HCT116 (cell line): ENCODE measurements around the gene MTFP1.

Experiments
- EZH2phosphoT487 ChIP-seq: fragments of 200-600 bp; IDR thresholded peaks from 2 replicates; pipeline ENCODE4 v1.6.1; 2018; ENCODE audit warnings: antibody characterized with exemption, borderline replicate concordance
- JUND ChIP-seq: IDR thresholded peaks from 2 replicates; pipeline ENCODE4 v1.6.1; 2012
- POLR2AphosphoS5 ChIP-seq: IDR thresholded peaks from 2 replicates; pipeline ENCODE4 v1.6.1; 2011; ENCODE audit warnings: mild to moderate bottlenecking, low read depth, low read length, moderate library complexity
- TF ChIP-seq, protein P1 (sequence below), 3 experiments: fragments of 200-600 bp in 1 of 3; sonication (generic) in 1 of 3; IDR thresholded peaks in 2 of 3; conservative IDR thresholded peaks in 1 of 3; 2 replicates each; pipeline ENCODE4 v1.5.1; 2012 to 2017; ENCODE audit warnings: low read depth in 2 of 3, low read length in 2 of 3, antibody characterized with exemption in 1 of 3, borderline replicate concordance in 1 of 3, control low read depth in 1 of 3, mild to moderate bottlenecking in 1 of 3, mixed read lengths in 1 of 3, mixed run types in 1 of 3, moderate library complexity in 1 of 3; ENCODE audit not compliant: insufficient read depth in 1 of 3
- TF ChIP-seq, protein P2 (sequence below): IDR thresholded peaks from 2 replicates; pipeline ENCODE4 v1.6.1; 2012

DNA sequence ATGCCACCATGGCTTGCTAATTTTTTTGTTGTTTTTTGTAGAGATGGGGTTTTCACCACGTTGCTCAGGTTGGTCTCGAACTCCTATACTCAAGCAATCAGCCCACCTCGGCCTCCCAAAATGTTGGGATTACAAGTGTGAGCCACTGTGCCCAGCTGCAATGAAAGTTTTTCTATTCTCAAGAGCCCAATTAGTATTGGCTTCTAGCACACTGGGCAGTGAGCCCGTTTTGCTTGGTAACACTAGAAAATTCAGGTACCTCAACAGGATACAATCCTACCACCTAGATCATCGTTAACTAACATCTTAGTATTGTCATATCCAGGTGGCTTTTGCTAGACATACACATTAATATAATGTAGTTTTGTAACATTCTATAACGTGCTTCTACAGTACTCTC lies 27.3 kb downstream of the MTFP1 start:
- TF ChIP-seq, protein P1, sequence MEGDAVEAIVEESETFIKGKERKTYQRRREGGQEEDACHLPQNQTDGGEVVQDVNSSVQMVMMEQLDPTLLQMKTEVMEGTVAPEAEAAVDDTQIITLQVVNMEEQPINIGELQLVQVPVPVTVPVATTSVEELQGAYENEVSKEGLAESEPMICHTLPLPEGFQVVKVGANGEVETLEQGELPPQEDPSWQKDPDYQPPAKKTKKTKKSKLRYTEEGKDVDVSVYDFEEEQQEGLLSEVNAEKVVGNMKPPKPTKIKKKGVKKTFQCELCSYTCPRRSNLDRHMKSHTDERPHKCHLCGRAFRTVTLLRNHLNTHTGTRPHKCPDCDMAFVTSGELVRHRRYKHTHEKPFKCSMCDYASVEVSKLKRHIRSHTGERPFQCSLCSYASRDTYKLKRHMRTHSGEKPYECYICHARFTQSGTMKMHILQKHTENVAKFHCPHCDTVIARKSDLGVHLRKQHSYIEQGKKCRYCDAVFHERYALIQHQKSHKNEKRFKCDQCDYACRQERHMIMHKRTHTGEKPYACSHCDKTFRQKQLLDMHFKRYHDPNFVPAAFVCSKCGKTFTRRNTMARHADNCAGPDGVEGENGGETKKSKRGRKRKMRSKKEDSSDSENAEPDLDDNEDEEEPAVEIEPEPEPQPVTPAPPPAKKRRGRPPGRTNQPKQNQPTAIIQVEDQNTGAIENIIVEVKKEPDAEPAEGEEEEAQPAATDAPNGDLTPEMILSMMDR (IDR thresholded peaks at IDR 0.05 in 2 of 3, conservative IDR thresholded peaks at IDR 0.05 in 1 of 3; ENCODE audit: borderline replicate concordance in 1 of 3, insufficient read depth in 1 of 3, low read depth in 2 of 3, low read length in 2 of 3): no peak
- TF ChIP-seq EZH2phosphoT487: no peak
- TF ChIP-seq JUND: no peak
- TF ChIP-seq, protein P2, sequence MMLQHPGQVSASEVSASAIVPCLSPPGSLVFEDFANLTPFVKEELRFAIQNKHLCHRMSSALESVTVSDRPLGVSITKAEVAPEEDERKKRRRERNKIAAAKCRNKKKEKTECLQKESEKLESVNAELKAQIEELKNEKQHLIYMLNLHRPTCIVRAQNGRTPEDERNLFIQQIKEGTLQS: no peak
- no peak for TF ChIP-seq POLR2AphosphoS5
